RPMI7951 (cell line): Measurements from ENCODE around the gene CBLN3. TPM values are rescaled to one million over a fixed set of nuclear protein-coding genes. Genes with fewer than 3 reads are reported as not detected.

Experiments used
- DNase-seq: peaks from one replicate; pipeline ENCODE4 v3.0.0-alpha.2; 2012; ENCODE audit warnings: low read depth
- total RNA-seq: library from RNA; depleted of rRNA; stranded (reverse); fragments of >200 nt; shearing (Covaris generic); gene quantifications from 2 replicates; pipeline ENCODE4 v1.2.3, GENCODE V29; 2014; rRNA removed

Gene CBLN3
- total RNA-seq, 1 experiment from 2014 or later = 0.72 TPM

GRCh38 chr14:24381363-24382063, 48.0 kb downstream of the CBLN3 start:
- peak; percentile 5 for DNase-seq

GRCh38 chr14:24379907-24380730, 49.3 kb downstream of the CBLN3 start:
- DNase-seq = no peak

- DNase-seq = no peak
These were observed 50.2 kb downstream of the CBLN3 start for GRCh38 chr14:24378981-24379906.

GRCh38 chr14:24378327-24378726, 51.1 kb downstream of the CBLN3 start:
- no peak for DNase-seq

GRCh38 chr14:24377657-24378056, 51.8 kb downstream of the CBLN3 start:
- no peak for DNase-seq

GRCh38 chr14:24377126-24377525, 52.3 kb downstream of the CBLN3 start:
- DNase-seq = no peak

Other genes starting within 250 kb of the CBLN3 start
- gene IPO4, start 240.9 kb downstream of the CBLN3 start, total RNA-seq = 22.9 and 30.9 TPM in 2 replicates
- 52.5 and 69.2 TPM in 2 replicates for gene TM9SF1, start 234.2 kb downstream of the CBLN3 start, total RNA-seq
- gene TSSK4, start 224.0 kb downstream of the CBLN3 start, total RNA-seq = not detected in 2 replicates
- 13.5 and 39.7 TPM in 2 replicates for gene CHMP4A, start 216.2 kb downstream of the CBLN3 start, total RNA-seq
- 23.3 and 26.2 TPM in 2 replicates for gene MDP1, start 213.6 kb downstream of the CBLN3 start, total RNA-seq
- 306 and 349 TPM in 2 replicates for gene NEDD8, start 197.3 kb downstream of the CBLN3 start, total RNA-seq
- 51.2 and 52.9 TPM in 2 replicates for gene GMPR2, start 196.7 kb downstream of the CBLN3 start, total RNA-seq
- gene TINF2, start 187.0 kb downstream of the CBLN3 start, total RNA-seq = 39.5 and 42.9 TPM in 2 replicates
- 0.60 and 0.78 TPM in 2 replicates for gene TGM1, start 166.5 kb downstream of the CBLN3 start, total RNA-seq
- gene RABGGTA, start 158.1 kb downstream of the CBLN3 start, total RNA-seq = 15.8 and 20.2 TPM in 2 replicates
- gene DHRS1, start 129.9 kb downstream of the CBLN3 start, total RNA-seq = 12.6 and 15.6 TPM in 2 replicates
- 10.7 and 10.8 TPM in 2 replicates for gene NOP9, start 129.8 kb downstream of the CBLN3 start, total RNA-seq
- gene CIDEB, start 121.7 kb downstream of the CBLN3 start, total RNA-seq = not detected in 2 replicates
- 0.72 and 0.88 TPM in 2 replicates for gene LTB4R2, start 119.5 kb downstream of the CBLN3 start, total RNA-seq
- gene LTB4R, start 118.2 kb downstream of the CBLN3 start, total RNA-seq = 0.48 and 0.59 TPM in 2 replicates
- not detected in 2 replicates for gene ADCY4, start 94.6 kb downstream of the CBLN3 start, total RNA-seq
- gene RIPK3, start 89.7 kb downstream of the CBLN3 start, total RNA-seq = 0.60 and 1.3 TPM in 2 replicates
- 10.6 and 13.1 TPM in 2 replicates for gene NFATC4, start 61.5 kb downstream of the CBLN3 start, total RNA-seq
- gene NYNRIN, start 30.7 kb downstream of the CBLN3 start, total RNA-seq = 0.36 and 0.39 TPM in 2 replicates
- 18.4 and 23.1 TPM in 2 replicates for gene KHNYN, start 286 bp upstream of the CBLN3 start, total RNA-seq
- gene SDR39U1, start 13.1 kb upstream of the CBLN3 start, total RNA-seq = 12.1 and 17.1 TPM in 2 replicates
- not detected in 2 replicates for gene CMA1, start 78.6 kb upstream of the CBLN3 start, total RNA-seq
- not detected in 2 replicates for gene CTSG, start 146.6 kb upstream of the CBLN3 start, total RNA-seq
- not detected in 2 replicates for gene GZMH, start 180.0 kb upstream of the CBLN3 start, total RNA-seq
- not detected in 2 replicates for gene GZMB, start 204.5 kb upstream of the CBLN3 start, total RNA-seq